ENCODE results near the gene BBLN.

GRCh38 chr9:128188209-128188608, 28.1 kb downstream of the BBLN start:
- TF ChIP-seq, protein P1, sequence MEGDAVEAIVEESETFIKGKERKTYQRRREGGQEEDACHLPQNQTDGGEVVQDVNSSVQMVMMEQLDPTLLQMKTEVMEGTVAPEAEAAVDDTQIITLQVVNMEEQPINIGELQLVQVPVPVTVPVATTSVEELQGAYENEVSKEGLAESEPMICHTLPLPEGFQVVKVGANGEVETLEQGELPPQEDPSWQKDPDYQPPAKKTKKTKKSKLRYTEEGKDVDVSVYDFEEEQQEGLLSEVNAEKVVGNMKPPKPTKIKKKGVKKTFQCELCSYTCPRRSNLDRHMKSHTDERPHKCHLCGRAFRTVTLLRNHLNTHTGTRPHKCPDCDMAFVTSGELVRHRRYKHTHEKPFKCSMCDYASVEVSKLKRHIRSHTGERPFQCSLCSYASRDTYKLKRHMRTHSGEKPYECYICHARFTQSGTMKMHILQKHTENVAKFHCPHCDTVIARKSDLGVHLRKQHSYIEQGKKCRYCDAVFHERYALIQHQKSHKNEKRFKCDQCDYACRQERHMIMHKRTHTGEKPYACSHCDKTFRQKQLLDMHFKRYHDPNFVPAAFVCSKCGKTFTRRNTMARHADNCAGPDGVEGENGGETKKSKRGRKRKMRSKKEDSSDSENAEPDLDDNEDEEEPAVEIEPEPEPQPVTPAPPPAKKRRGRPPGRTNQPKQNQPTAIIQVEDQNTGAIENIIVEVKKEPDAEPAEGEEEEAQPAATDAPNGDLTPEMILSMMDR (IDR thresholded peaks at IDR 0.05; ENCODE audit: low read depth, low read length, poor library complexity, severe bottlenecking) = no peak
- TF ChIP-seq EZH2phosphoT487 (IDR thresholded peaks at IDR 0.05; ENCODE audit: borderline replicate concordance, low read length) = no peak

All from DOHH2 (cell line).